Renal pelvis (tissue), 4 donors: ENCODE data around the gene TMEM163. TPM values are rescaled to one million over a fixed set of nuclear protein-coding genes. Genes with fewer than 3 reads are reported as not detected.

ENCODE experiments used
- DNase-seq: peaks from one replicate; pipeline ENCODE4 v3.0.0-alpha.2; 2013
- polyA plus RNA-seq, 3 donors: library from polyadenylated mRNA; unstranded; fragments of 120-200 nt; gene quantifications; one replicate each; pipeline ENCODE4 v1.2.1, GENCODE V29; 2013; ENCODE audit not compliant: insufficient read length in 3 of 3

The TMEM163 gene
- polyA plus RNA-seq, 3 donors: 1.6 to 2.0 (median 1.9) TPM

DNA sequence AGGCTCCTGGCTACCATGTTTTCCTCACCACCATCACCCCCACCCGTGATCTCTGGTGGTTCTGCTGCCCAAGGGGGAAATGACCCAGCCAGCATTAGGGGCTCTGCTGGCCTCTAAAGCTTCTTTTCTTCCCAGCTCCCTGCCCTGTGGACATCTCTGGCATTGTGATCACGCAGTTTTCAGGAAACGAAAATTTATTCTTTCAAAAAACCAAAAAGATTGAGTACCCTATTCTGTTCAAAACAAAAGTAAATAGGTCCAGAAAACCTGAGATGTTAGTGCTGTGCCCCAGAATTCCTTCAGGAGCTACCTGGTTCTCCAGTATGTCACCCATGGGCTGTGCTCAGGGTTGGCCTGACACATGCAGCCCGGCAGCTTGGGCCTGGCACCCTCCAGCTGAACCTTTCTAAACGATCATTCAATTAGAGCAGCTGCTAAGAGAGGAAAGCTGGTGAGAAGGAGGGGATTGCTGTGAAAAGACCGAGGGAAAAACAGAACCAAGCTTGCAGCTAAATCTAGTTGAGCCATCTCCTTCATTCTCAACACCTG is 307.4 kb downstream of the TMEM163 start:
- no peak for DNase-seq

GRCh38 chr2:134410831-134411231 is 308.0 kb downstream of the TMEM163 start:
- no peak for DNase-seq

DNA sequence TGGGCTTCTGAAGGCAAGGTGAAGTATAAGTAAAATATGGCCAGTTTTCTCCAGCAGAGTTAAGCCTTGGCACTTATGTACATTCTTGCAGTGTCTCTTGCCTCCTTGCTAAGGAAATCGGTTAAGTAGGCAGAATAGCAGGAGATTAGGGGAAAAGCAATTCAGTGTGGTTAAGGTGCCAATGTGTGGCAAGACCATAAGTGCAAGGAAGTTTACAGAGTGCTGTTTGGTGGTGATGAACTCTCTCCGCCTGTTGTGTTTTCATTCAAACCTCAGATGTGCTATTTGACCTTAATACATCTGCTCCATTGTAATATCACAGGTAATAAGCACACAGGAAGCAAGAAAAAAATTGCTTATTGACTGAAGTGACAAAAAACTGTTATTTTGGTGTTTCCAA is 308.8 kb downstream of the TMEM163 start:
- DNase-seq: no peak

- DNase-seq: no peak
Observed at GRCh38 chr2:134408791-134409190, 310.0 kb downstream of the TMEM163 start.

- no peak for DNase-seq
Observed at GRCh38 chr2:134408386-134408785, 310.4 kb downstream of the TMEM163 start.

DNA sequence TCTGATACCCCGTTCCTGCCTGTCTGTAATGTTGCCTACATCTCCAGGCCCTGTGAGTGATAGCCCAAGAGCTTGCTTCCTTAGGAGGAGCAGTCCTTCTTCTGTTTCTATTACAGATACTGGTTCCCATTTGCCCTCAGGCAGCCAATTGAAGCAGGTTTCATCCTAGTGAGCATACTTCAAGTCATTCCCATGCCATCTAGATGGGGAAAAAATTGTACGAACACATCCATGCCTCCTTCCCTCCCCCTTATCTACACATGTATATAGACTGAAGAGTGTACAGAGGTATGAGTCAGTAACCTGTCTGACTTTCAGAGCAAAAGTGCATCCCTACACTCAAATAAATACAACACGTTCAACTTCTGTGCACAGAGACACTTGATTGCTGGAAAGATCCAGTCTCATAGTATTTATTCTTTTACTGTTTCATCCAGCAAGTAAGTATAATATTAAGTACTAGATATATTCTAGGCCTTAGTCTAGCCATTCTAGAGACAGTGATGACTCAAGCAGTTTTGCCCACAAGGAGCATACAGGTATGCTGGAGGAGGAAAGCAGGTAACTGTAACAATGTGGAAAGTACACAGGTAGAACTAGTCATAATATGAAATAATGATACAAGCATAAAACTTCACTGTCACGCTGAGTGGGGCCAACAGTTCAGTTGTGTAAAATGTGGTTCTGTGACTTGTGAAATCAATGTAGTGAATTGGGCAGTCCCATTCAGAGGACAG is 311.5 kb downstream of the TMEM163 start:
- no peak for DNase-seq

GRCh38 chr2:134406736-134407135 is 312.1 kb downstream of the TMEM163 start:
- no peak for DNase-seq

DNA sequence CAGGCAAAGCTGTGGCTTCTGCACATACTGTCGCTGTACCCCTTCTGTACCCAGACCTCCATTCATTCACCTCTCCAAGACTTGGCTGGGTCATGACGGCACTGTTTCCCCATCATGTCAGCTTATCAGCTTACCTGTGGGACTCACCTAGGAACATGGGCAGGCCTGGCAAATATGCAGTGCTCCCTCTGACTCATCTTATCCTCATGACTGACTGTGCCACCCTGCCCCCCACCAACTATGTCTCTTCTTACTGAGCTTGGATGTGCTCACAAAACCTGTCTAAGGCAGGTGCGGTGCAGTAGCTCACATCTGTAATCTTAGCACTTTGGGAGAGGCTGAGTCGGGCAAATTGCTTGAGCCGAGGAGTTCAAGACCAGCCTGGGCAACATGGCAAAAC is 312.5 kb downstream of the TMEM163 start:
- no peak for DNase-seq

Other genes starting within 250 kb of the TMEM163 start
- 10 to 100 TPM; 37.0 to 49.0 (median 40.8) TPM for gene ACMSD, start 119.6 kb upstream of the TMEM163 start, polyA plus RNA-seq
- 10 to 100 TPM; 48.1 to 69.4 (median 68.3) TPM for gene CCNT2, start 199.8 kb upstream of the TMEM163 start, polyA plus RNA-seq